Keratinocyte (primary cell): ENCODE results near the gene LEFTY1.

Experiments
- EZH2 ChIP-seq: IDR thresholded peaks from one replicate; pipeline ENCODE4 v1.6.1; 2012; ENCODE audit warnings: inconsistent platforms, mild to moderate bottlenecking, low read length, moderate library complexity
- TF ChIP-seq, protein P1 (sequence below), 3 experiments: IDR thresholded peaks in 1 of 3; conservative IDR thresholded peaks in 1 of 3; optimal IDR thresholded peaks in 1 of 3; 2 replicates in 2 of 3; 3 replicates in 1 of 3; pipeline versions ENCODE3 to v1.5.1; 2011; ENCODE audit warnings: low read length in 3 of 3, mild to moderate bottlenecking in 3 of 3, moderate library complexity in 2 of 3, control low read depth in 1 of 3, inconsistent platforms in 1 of 3; ENCODE audit not compliant: insufficient read depth in 2 of 3; ENCODE audit errors: extremely low read depth in 1 of 3

DNA sequence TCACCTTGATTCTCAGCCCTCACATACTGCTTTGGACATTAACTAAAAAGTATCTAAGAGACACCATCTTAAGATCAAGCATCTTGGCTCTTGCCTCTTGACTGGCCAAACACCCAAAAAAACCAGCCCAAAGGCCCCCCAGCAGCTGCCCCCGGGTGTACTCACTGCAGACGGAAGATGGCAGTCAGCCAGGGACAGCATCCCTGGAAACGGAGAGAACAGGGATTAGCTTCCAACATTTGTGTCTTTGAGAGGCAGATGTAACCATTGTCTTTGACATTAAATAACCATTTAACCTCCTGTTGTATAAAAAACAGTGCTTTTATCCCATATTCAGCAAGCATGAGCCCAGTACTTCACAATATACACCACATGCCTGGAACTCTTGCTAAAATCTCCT is 18.0 kb downstream of the LEFTY1 start:
- TF ChIP-seq, protein P1, sequence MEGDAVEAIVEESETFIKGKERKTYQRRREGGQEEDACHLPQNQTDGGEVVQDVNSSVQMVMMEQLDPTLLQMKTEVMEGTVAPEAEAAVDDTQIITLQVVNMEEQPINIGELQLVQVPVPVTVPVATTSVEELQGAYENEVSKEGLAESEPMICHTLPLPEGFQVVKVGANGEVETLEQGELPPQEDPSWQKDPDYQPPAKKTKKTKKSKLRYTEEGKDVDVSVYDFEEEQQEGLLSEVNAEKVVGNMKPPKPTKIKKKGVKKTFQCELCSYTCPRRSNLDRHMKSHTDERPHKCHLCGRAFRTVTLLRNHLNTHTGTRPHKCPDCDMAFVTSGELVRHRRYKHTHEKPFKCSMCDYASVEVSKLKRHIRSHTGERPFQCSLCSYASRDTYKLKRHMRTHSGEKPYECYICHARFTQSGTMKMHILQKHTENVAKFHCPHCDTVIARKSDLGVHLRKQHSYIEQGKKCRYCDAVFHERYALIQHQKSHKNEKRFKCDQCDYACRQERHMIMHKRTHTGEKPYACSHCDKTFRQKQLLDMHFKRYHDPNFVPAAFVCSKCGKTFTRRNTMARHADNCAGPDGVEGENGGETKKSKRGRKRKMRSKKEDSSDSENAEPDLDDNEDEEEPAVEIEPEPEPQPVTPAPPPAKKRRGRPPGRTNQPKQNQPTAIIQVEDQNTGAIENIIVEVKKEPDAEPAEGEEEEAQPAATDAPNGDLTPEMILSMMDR (optimal IDR thresholded peaks at IDR 0.05 in 1 of 3, IDR thresholded peaks at IDR 0.05 in 1 of 3, conservative IDR thresholded peaks at IDR 0.05 in 1 of 3; ENCODE audit: extremely low read depth in 1 of 3, insufficient read depth in 2 of 3, low read length in 3 of 3), result no peak
- TF ChIP-seq EZH2, result no peak
